Stimulated activated CD4-positive, alpha-beta T cell treated with anti-CD3 and anti-CD28 coated beads, TNF-alpha, amount 100 ng/mL, for 48 hours (primary cell): ENCODE measurements around the gene MORN4.
"Not testable (repeated sequence)": the region's sequence is repeated elsewhere in the genome, so short reads cannot be mapped to it uniquely, and the experiment has no call there.

Experiments
- DNase-seq, 3 donors: peaks; one replicate each; pipeline ENCODE4 v3.0.0-alpha.2; 2020; ENCODE audit warnings: low read depth in 3 of 3

Gene MORN4

GRCh38 chr10:97597778-97598177, 35.5 kb downstream of the MORN4 start:
- DNase-seq = no peak

DNA sequence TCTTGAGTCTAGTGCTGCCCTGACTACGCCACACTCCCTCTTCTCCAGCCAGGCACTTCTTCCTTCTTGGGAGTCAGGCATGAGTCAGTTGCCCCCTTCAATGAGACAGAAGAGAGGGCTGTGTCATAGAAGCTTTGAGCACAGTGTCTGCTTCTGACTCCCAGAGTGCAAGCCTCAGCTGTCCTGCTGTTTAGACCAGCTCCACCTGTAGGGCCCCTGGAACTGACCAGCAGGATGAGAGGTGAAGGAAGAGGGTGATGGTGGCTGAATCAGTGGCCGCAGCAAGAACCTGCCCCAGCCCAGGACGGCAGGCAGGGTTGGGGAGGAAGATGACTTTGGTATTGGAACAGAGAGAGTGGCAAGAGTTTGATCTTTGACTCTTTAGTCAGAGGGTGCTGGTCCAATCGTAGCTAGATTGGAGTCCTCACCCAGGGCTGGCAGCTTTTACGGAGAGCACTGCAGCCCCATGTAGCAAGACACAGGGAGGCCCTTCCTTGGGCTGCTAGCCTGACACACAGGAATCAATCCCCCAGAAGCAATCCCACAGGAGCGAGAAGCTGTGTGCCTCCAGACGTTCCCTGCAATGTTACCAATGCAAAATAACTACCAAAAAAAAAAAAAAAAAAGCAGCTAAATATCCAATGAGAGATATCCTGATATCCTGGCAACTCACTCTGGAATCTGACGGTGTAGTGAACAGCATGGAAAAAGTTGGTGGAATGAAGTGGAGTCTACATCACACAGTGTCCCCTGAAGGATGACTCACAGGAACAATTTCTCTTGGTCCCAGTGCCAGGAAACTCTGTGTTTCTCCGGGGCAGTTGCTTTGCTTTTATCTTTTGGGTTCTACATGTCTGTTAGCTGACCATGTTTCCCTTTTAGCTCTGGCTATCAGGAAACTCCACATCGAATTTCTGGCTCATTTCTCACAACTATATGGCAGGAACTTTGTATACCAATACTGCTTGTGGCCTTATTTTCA, 36.9 kb downstream of the MORN4 start:
- no peak for DNase-seq

DNA sequence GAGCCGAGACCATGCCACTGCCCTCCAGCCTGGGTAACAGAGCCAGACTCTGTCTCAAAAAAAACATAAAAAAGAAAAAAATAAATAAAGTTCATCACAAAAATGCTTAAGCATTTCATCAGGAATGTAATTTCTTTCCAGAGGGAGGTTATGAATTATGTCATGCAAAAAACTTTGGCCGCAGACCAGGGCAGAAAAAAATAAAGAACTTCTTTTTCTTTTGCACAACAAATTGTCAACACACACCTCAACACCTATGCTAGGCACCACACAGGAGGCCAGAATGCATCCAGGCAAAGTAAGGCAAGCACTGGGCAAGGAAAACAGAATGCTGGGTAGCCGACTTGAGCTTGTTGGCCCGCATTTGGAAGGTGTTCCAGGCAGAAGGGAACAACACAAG, 39.9 kb downstream of the MORN4 start:
- no peak for DNase-seq

- no peak for DNase-seq
Observed at GRCh38 chr10:97590748-97591495, 42.4 kb downstream of the MORN4 start.

DNA sequence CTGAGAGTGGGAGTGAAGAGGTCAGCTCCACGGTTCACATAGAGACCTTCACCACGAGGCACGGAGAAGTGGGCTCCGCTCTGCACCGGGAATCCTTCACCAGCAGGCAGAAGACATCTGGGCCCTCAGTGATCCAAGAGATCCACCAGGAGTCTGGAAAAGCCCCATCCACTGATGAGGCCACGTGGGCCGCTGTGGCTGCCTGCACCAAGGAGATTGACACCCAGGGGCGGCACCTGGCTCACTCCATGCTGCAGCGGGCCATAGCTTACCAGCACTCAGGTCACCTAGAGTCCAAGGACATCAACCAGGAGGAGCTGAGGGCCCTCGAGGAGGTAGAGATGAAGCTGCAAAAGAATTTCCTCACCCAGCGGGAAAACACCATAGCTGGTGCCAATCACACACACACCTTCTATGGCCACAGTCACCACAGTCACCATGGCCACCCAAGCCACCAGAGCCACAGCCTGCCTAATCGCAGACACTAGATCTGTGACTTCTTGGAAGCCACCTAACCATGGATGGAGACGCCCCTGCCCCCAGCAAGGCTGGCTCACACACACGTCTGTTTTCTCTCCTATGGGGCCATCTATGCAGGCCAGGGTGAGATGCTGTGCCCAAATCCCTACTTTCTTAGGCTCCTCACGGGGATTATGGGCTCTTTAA, 43.1 kb downstream of the MORN4 start:
- DNase-seq = no peak

DNA sequence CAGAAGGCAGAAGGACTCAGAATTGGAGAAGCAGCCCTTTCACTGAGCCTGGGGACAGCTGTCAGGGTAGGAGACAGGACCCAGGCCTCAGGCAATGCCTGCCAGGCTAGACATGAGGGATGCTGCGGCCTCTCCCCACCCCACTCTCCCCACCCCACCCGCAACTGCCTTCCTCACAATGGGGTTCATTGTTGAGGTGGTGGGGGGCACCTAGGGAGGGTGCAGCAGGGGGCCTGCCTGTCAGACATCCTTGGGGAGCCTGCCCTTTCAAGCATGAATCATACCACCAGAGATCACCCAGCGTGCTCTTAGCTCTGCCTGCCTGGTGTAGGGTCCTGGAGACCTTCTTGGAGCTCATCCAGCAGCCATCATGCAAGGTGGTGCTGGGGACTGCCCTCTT, 43.8 kb downstream of the MORN4 start, which contains the start of gene C10orf62:
TSS of gene C10orf62 (plus strand) at position 243 of the 400 bp plus-strand sequence. CDS start 177 bp downstream, outside the sequence.
- no peak for DNase-seq

- no peak for DNase-seq
Observed at GRCh38 chr10:97587183-97587582, 46.1 kb downstream of the MORN4 start.

GRCh38 chr10:97585439-97585811, 47.9 kb downstream of the MORN4 start:
- DNase-seq = no peak

GRCh38 chr10:97584798-97585438, 48.4 kb downstream of the MORN4 start:
- no peak for DNase-seq

- no peak for DNase-seq
Observed at GRCh38 chr10:97584060-97584797, 49.1 kb downstream of the MORN4 start, which contains the start of gene HOGA1. Gene HOGA1 (plus strand): TSS chr10:97584389. CDS start chr10:97584704, 315 bp downstream.

GRCh38 chr10:97583476-97583875, 49.8 kb downstream of the MORN4 start:
- DNase-seq = no peak

DNA sequence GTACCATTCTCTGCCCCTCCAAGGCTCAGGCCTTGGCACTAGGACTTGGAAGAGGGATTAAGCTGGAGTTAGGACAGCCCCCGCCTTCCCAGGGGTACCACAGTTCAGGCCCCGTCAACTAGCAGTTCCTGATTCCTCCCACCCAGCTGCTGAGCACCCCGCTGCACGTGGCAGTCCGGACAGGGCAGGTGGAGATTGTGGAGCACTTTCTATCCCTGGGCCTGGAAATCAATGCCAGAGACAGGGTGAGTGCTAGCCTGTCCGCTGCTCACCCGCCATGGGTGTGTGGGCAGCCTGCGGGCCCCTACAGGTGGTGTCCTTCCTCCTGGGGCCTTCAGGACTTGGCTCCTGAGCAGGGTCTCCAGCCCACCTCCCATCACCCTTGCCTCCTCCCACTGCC, 51.1 kb downstream of the MORN4 start:
- DNase-seq = no peak

DNA sequence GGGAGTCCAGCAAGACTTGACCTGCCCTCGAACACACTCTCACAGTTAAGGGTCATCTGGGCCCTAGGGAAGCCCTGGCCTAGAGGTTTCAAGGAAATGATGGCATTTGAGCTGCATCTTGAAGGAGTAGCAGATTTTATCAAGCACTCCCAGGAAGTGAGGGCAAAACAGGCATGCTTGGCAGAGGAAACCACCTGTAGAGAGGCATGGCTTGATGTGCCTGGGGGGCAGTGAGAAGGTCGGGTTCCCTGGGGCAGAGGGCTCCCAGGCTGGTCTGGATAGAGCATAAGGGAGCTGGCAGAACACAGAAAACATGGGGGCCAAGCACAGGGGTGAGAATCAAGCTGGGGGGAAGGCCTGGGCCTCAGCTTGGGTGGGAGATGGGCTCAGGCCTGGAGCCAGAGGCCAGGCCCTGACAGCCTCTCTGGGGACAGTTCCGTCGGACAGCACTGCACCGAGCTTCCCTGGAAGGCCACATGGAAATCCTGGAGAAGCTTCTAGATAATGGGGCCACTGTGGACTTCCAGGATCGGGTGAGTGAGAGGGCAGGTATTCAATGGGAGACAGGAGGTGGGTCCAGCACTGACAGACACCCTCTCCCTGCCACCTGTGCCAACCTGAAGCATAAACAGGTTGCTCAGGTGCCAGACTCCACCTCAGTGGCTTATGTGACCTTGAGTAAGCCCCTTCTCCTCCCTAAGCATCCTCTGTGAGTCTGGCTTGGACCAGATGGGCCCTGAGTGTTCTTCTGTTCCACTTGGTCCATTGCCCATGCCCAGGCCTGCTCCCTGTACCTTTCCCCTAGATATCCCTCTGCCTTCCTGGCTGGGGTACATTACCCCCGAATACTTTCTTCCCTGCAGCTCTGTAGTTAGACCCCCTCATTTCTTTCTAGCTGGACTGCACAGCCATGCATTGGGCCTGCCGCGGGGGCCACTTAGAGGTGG, 52.6 kb downstream of the MORN4 start:
- no peak for DNase-seq

DNA sequence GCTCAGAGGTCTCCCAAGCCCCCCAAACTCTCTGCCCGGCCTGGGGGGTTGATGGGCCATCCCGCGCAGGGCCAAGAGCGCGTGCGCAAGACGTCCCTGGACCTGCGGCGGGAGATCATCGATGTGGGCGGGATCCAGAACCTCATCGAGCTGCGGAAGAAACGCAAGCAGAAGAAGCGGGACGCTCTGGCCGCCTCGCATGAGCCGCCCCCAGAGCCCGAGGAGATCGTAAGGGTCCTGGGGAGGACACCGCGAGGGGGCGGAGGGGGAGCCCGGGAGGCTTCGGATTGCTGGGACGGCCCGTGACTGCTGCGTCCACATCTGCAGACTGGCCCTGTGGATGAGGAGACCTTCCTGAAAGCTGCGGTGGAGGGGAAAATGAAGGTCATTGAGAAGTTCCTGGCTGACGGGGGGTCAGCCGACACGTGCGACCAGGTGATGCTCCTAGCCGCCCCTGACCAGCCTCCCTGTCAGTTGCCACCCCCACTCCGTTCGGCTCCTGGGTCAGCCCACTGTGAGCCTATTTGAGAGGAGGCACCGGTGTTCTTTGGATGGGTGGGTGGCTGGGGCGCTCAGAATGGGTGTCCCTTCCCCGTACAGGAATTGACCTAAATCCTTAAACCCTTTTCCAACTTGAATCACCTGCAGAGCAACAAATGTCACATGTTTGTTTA, 55.0 kb downstream of the MORN4 start:
- no peak for DNase-seq

DNA sequence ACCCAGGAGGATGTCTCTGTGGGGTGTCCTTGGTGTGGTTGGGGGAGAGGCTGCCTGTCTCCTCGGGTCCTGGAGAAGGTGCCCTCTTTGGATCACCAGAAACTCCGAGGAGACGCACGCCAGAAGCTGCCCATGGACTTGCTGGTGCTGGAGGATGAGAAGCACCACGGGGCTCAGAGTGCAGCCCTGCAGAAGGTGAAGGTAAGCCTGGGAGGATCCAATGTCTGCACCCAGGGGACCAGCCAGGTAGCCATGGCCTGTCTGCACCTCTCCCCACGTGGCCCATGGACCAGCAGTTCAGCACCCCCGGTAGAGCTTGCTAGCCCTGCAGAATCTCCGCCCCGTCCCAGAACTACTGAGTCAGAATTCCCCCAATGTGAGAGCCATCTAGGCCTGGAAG, 55.6 kb downstream of the MORN4 start:
- DNase-seq = no peak

DNA sequence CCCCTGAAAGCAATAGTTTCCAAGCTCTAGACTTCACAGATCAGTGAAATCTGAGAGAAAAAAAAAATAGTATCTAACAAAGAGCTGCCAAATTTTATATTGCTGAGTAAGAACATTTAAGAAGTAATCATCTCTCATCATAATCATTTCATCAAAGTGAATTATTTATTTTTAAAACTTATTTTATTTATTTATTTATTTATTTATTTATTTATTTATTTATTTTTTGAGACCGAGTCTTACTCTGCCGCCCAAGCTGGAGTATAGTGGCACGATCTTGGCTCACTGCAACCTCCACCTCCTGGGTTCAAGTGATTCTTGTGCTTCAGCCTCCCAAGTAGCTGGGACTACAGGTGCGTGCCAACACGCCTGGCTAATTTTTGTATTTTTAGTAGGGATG, 56.8 kb downstream of the MORN4 start:
- not testable (repeated sequence) for DNase-seq

DNA sequence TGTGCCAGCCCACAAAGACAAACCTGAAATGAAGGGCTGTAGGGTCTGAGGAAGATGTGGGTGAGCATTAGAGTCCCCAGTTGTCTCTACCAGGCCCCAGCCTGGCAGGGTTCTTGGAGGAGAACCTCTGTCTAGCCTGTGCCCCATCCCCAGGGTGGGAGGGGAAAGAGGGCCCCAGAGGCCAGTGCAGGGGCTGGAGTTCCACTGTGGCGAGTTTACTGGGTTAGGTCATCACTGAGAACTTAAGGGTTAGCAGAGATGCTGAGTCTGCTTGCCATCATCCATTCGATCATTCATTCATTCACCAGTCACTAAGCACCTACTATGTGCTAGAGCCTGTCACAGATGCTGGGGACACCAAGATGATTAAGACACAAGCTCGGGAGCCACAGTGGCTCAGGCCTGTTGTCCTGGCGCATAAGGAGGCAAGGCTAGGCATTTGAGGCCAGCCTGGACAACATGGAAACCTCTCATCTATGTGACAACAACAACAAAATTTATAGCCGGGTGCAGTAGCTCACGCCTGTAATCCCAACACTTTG, 58.1 kb downstream of the MORN4 start:
- DNase-seq = no peak

DNA sequence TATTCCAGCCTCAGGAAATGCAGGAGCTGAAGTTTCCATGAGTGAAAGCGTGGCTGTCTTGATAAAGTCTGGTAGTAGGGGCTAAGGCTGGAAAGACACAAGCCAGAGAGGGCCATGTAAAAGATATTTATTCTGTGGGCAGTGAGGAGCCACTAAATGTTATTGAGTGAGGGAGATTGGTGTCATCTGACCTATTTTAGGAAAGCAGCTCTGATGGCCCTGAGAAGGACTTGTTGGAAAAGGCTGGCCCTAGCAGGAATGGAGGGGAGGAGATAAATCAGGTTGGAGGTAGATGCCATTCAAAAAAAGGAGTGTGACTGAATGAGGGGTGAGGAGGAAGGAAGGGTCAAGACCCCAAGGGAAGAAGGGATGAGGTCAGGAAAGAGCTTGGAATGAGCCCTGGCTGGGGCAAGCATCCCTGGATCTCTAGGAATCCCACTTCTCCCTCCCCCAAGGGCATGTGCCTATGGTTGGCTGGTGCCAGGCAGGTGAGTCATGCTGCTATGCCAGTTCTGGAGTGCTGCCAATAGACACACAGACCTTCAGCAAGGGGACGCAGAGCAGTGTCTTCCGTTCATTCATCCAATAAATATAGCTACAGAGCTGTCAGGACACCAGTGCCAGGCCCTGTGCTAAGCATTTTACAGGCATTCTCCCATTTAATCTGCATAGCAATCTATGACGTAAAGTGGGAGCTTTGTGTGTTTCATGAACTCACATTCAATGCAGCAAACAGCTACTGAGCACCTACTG, 58.8 kb downstream of the MORN4 start:
- DNase-seq = no peak
